Cardiac muscle cell (in vitro differentiated cells and primary cell): ENCODE measurements around the gene LRRC74A. TPM values are rescaled to one million over a fixed set of nuclear protein-coding genes. Genes with fewer than 3 reads are reported as not detected.

Experiments
- DNase-seq, 2 donors: peaks; one replicate each; pipeline versions ENCODE4 v3.0.0 to v3.0.0-alpha.2; 2010 to 2017; ENCODE audit warnings: low read depth in 1 of 2, low spot score in 1 of 2
- H3K27ac ChIP-seq: fragments of 200-600 bp; sonication (generic); 2 replicates; pipeline ENCODE4 v1.5.1; 2016
- H3K27me3 ChIP-seq: fragments of 200-600 bp; sonication (generic); 2 replicates; pipeline ENCODE4 v1.6.0; 2016; ENCODE audit warnings: control low read depth
- H3K36me3 ChIP-seq: fragments of 200-600 bp; sonication (generic); 2 replicates; pipeline ENCODE4 v1.5.1; 2016; ENCODE audit warnings: control low read depth
- H3K4me1 ChIP-seq: fragments of 200-600 bp; sonication (generic); 2 replicates; pipeline ENCODE4 v1.8.1; 2017; ENCODE audit warnings: low read depth, mild to moderate bottlenecking, mixed run types
- H3K4me3 ChIP-seq: fragments of 200-600 bp; sonication (generic); 2 replicates; pipeline ENCODE4 v1.5.1; 2016; ENCODE audit warnings: mild to moderate bottlenecking
- H3K9me3 ChIP-seq: fragments of 200-600 bp; sonication (generic); 2 replicates; pipeline ENCODE4 v1.5.1; 2017; ENCODE audit warnings: low read depth, mild to moderate bottlenecking, control low read depth
- polyA plus RNA-seq: library from polyadenylated mRNA; unstranded; fragments of >200 nt; fragmentation: Nextera tagmentation; extraction: Ambion mirVana; gene quantifications from 2 replicates; pipeline ENCODE4 v1.2.1, GENCODE V29; 2016
- total RNA-seq: library from RNA; depleted of rRNA; stranded (reverse); fragments of >200 nt; gene quantifications from 2 replicates; pipeline ENCODE4 v1.2.3, GENCODE V29; 2016
- TF ChIP-seq, protein P1 (sequence below): IDR thresholded peaks from 2 replicates; pipeline ENCODE4 v1.5.1; 2012; ENCODE audit warnings: low read depth, mild to moderate bottlenecking, low read length

Gene LRRC74A
- total and polyA plus RNA-seq, 2 experiments from 2014 or later = not detected

GRCh38 chr14:76810953-76811400 lies 15.2 kb upstream of the LRRC74A start:
- H3K4me1 ChIP-seq = peaks cover 15% of the 10 kb centered on the region
- H3K4me3 ChIP-seq = peak overlapping the region; percentile 0
- TF ChIP-seq, protein P1, sequence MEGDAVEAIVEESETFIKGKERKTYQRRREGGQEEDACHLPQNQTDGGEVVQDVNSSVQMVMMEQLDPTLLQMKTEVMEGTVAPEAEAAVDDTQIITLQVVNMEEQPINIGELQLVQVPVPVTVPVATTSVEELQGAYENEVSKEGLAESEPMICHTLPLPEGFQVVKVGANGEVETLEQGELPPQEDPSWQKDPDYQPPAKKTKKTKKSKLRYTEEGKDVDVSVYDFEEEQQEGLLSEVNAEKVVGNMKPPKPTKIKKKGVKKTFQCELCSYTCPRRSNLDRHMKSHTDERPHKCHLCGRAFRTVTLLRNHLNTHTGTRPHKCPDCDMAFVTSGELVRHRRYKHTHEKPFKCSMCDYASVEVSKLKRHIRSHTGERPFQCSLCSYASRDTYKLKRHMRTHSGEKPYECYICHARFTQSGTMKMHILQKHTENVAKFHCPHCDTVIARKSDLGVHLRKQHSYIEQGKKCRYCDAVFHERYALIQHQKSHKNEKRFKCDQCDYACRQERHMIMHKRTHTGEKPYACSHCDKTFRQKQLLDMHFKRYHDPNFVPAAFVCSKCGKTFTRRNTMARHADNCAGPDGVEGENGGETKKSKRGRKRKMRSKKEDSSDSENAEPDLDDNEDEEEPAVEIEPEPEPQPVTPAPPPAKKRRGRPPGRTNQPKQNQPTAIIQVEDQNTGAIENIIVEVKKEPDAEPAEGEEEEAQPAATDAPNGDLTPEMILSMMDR = peak; percentile 58
- no peaks in the 10 kb centered on the region for H3K27me3 ChIP-seq
- H3K27ac ChIP-seq = no peak overlapping the region
- DNase-seq = peak; percentile 19 to 60
- H3K36me3 ChIP-seq = peaks cover 23% of the 10 kb centered on the region
- no peaks in the 10 kb centered on the region for H3K9me3 ChIP-seq

GRCh38 chr14:76811561-76811960 lies 14.6 kb upstream of the LRRC74A start:
- Histone ChIP-seq H3K4me1 (peaks cover 15% of the 10 kb centered on the region), H3K27ac (no peak overlapping the region), H3K27me3 (no peaks in the 10 kb centered on the region), H3K4me3 (peak overlapping the region; percentile 60), H3K9me3 (no peaks in the 10 kb centered on the region), H3K36me3 (peaks cover 19% of the 10 kb centered on the region)
- TF ChIP-seq, protein P1 = no peak
- no peak for DNase-seq

DNA sequence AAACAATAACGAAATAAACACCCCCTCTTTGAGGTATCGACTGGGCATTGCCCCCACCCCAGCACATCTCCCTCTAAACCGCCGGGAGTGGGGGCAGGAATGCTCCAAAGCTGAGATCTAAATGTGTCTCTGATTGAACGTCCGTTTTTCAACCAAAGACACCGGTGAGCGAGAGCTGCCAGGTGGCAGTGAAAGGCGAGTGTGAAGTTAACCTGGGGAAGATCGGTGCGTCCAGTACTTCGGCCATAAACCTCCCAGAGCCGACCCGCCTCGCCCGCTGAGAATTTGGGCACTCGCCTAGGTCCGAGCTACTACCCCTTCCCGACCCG lies 14.2 kb upstream of the LRRC74A start:
- Histone ChIP-seq H3K9me3 (no peaks in the 10 kb centered on the region), H3K27ac (peak overlapping the region; percentile 77), H3K4me3 (peak overlapping the region; percentile 60), H3K4me1 (peaks cover 15% of the 10 kb centered on the region), H3K36me3 (peaks cover 14% of the 10 kb centered on the region), H3K27me3 (no peaks in the 10 kb centered on the region)
- no peak for DNase-seq
- TF ChIP-seq, protein P1 = no peak

DNA sequence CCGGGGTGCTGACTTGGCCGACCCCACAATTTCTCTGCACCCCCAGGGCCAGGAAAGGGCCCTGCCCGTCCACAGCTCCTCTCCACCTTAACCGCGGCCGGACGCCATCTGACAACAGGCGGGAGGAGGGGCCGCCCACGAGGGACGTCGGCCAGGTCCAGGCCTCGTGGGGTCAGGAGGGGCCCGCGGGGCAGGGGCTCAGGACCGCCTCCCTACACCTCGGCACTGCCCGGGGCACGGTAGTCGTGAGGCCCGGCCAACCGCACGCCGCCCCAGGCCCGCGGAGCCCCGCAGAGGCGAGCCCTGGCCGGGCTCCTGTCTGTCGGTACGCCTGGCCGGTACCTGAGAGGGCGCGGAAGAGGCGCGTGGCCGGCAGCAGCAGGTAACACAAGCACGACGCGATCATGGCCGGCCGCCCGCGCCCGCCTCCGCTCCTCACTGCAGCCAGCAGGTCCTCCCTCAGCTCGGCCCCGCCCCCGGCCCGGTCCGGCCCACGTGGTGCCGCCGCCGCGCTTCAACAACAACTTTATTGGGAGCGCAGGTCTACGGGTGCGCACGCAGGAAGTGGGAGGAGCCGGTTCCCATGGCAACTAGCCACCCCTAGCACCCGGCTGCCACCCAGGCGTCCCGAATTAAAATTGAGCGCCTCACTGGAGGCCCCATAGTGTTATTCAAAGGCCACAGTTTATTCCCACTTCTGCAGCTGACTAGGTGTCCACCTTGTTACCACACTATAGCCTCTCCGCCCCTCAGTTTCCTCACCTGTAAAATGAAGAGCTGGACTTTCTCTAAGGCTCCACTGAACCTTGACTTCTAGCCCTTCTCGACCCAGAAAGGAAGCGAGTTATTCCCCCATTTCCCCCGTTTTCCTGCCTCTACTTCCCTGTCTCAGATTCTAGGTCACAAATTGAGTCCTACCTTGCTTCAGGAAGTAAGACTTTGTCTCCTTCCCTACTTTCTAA lies 13.5 kb upstream of the LRRC74A start, which contains the start of gene ANGEL1:
Gene ANGEL1, minus strand, starts transcription at position 461 of the 962 bp plus-strand sequence. Its CDS starts 55 bp downstream, at position 406.
- Histone ChIP-seq H3K36me3 (peaks cover 9% of the 10 kb centered on the region), H3K4me1 (peaks cover 15% of the 10 kb centered on the region), H3K27ac (peak within 1 kb of the TSS; percentile 77), H3K9me3 (no peaks in the 10 kb centered on the region), H3K4me3 (peak within 1 kb of the TSS; percentile 60), H3K27me3 (no peaks in the 10 kb centered on the region)
- TF ChIP-seq, protein P1 = no peak
- peak; percentile 94 to 98 for DNase-seq

DNA sequence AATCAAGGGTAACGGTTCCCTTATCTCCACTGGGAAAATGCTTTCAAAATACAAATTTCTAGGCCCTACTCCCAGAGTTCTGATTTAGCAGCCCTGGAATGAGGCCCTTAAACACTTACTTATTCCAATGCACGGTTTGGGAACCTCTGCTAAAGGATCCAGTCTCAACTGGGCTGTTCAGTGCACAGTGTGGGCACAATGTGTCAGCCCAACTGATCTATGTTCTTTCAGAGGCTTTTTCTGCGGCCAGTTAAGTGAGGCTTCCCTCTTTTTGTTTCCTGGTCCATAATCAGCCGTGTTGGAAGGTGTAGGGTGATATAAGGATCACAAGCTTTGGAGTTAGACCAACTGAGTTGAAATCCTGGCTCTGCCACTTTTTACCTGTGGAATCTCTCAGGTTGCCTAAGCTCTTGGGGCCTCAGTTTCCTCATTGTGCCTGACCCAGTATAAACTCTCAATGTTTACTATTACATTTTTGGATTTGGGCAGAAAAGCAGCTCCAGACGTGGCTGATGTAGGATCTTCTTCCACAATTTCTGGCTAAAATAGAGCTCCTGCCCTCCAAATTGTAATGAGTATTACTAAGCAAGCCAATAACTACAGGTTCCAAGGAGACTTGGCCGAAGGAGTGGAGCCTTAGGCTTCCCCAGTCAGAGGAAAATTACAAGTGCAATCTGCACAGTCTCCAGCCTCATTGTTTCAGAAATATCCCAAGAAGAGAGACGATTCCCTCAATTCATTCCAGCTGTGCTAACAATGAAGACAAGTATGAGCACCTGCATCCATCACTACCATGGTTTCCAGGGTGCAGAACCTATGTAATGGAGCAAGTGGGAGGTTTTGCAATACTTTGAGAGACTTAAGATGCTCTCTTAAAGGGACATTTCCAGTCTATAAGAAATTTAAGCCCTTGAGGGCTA lies 11.2 kb upstream of the LRRC74A start:
- TF ChIP-seq, protein P1 = no peak
- DNase-seq = no peak
- H3K4me1 ChIP-seq = peaks cover 15% of the 10 kb centered on the region
- H3K9me3 ChIP-seq = no peaks in the 10 kb centered on the region
- H3K27me3 ChIP-seq = peaks cover 5% of the 10 kb centered on the region
- no peak overlapping the region for H3K4me3 ChIP-seq
- H3K36me3 ChIP-seq = no peaks in the 10 kb centered on the region
- H3K27ac ChIP-seq = no peak overlapping the region
